Upper lobe of left lung (tissue), 4 donors: ENCODE measurements around the gene PDE8A.

ENCODE experiments used
- CTCF ChIP-seq, 6 experiments: fragments of 450-650 bp in 4 of 6; fragments of 200-600 bp in 2 of 6; sonication (generic) in 2 of 6; IDR thresholded peaks; one replicate each; pipeline ENCODE4 v1.5.1; 2016 to 2019; ENCODE audit warnings: antibody characterized with exemption in 6 of 6
- EP300 ChIP-seq, 4 donors: sonication (generic); formaldehyde crosslinking; IDR thresholded peaks; one replicate each; pipeline ENCODE4 v1.5.1; 2017; ENCODE audit warnings: antibody characterized with exemption in 4 of 4, control low read depth in 2 of 4
- POLR2A ChIP-seq, 4 donors: fragments of 450-650 bp; IDR thresholded peaks; one replicate each; pipeline ENCODE4 v1.5.1; 2016 to 2017; ENCODE audit warnings: antibody characterized with exemption in 4 of 4, mild to moderate bottlenecking in 2 of 4
- POLR2AphosphoS5 ChIP-seq, 2 donors: sonication (generic); formaldehyde crosslinking; IDR thresholded peaks; one replicate each; pipeline ENCODE4 v1.5.1; 2017; ENCODE audit warnings: antibody characterized with exemption in 2 of 2

- TF ChIP-seq POLR2AphosphoS5 (IDR thresholded peaks at IDR 0.05) = no peak
- TF ChIP-seq CTCF (IDR thresholded peaks at IDR 0.05) = no peak
- no peak for TF ChIP-seq POLR2A (IDR thresholded peaks at IDR 0.05)
- no peak for TF ChIP-seq EP300 (IDR thresholded peaks at IDR 0.05)
These were observed 20.6 kb upstream of the PDE8A start for GRCh38 chr15:84961114-84961452.
